Vagina (tissue), 2 donors: ENCODE data around the gene C16orf89.
"Not testable (repeated sequence)": the region's sequence is repeated elsewhere in the genome, so short reads cannot be mapped to it uniquely, and the experiment has no call there.

Experiments used
- CTCF ChIP-seq, 3 experiments: fragments of 450-650 bp in 2 of 3; fragments of 200-600 bp in 1 of 3; sonication (generic) in 1 of 3; IDR thresholded peaks; one replicate each; pipeline ENCODE4 v1.5.1; 2017 to 2019; ENCODE audit warnings: antibody characterized with exemption in 3 of 3, mild to moderate bottlenecking in 2 of 3, moderate library complexity in 2 of 3
- POLR2AphosphoS5 ChIP-seq, 2 donors: sonication (generic); formaldehyde crosslinking; IDR thresholded peaks; one replicate each; pipeline ENCODE4 v1.9.0; 2017; ENCODE audit warnings: antibody characterized with exemption in 2 of 2, mild to moderate bottlenecking in 2 of 2, low read depth in 1 of 2; ENCODE audit not compliant: insufficient read depth in 1 of 2

- TF ChIP-seq CTCF (IDR thresholded peaks at IDR 0.05); POLR2AphosphoS5 (IDR thresholded peaks at IDR 0.05; ENCODE audit: insufficient read depth in 1 of 2, low read depth in 1 of 2): not testable (repeated sequence)
Observed at GRCh38 chr16:5044581-5044980, 21.2 kb downstream of the C16orf89 start.
